Right ventricle myocardium inferior (tissue), 1 donor: ENCODE data around the gene C20orf144. TPM values are rescaled to one million over a fixed set of nuclear protein-coding genes. Genes with fewer than 3 reads are reported as not detected.
"Not testable (repeated sequence)": the region's sequence is repeated elsewhere in the genome, so short reads cannot be mapped to it uniquely, and the experiment has no call there.

Experiments used
- ATAC-seq: fragments of 200-7000 bp; cut with Tn5 transposase; one replicate; pipeline ENCODE4 v1.9.1; 2020; ENCODE audit warnings: mild to moderate bottlenecking, moderate library complexity
- DNase-seq: peaks from one replicate; pipeline ENCODE4 v3.0.0; 2021; ENCODE audit errors: missing footprints
- intact Hi-C: fragments of 100-400 bp; cut with DNase I; formaldehyde crosslinking; loops from one replicate; pipeline ENCODE4 v1.11.0; 2022
- long read RNA-seq: library from polyadenylated mRNA; unstranded; transcript quantifications from one replicate; pipeline ENCODE4 v2.0.0, GENCODE V29; 2021
- total RNA-seq: library from RNA; stranded (reverse); fragmentation: NEBNext Ultra II Directional; extraction: Animal tissue kit (Norgen Biotek cat#: 25700); gene quantifications from one replicate; pipeline ENCODE4 v1.2.1, GENCODE V29; 2021
- donor health status: DM: no; HTN: yes; CAD: no; lungs with severe emphysema.

C20orf144 gene
- total RNA-seq = not detected
- long read RNA-seq = 0 reads

GRCh38 chr20:33662172-33662571 lies at the start of gene C20orf144:
Gene C20orf144 (plus strand): TSS chr20:33662327. CDS start chr20:33662346, 19 bp downstream.
- no peak for ATAC-seq
- intact Hi-C loops = no loop called here
- DNase-seq = peak; percentile 31

- intact Hi-C loops = no loop called here
- no peak for DNase-seq
- ATAC-seq = no peak
Observed at GRCh38 chr20:33621717-33622400, 40.3 kb upstream of the C20orf144 start.

GRCh38 chr20:33622705-33623365 lies 39.3 kb upstream of the C20orf144 start:
- no peak for DNase-seq
- ATAC-seq = no peak
- intact Hi-C loops = no loop called here

GRCh38 chr20:33624399-33624798 lies 37.7 kb upstream of the C20orf144 start:
- ATAC-seq (no peak), DNase-seq (no peak)
- intact Hi-C loops = no loop called here

- DNase-seq (no peak), ATAC-seq (no peak)
- intact Hi-C loops = no loop called here
Observed at GRCh38 chr20:33626190-33626589, 35.9 kb upstream of the C20orf144 start.

- intact Hi-C loops = no loop called here
- ATAC-seq (no peak), DNase-seq (no peak)
Observed at GRCh38 chr20:33627577-33628216, 34.4 kb upstream of the C20orf144 start.

GRCh38 chr20:33629533-33629932 lies 32.6 kb upstream of the C20orf144 start:
- intact Hi-C loops = no loop called here
- no peak for DNase-seq
- ATAC-seq = no peak

- intact Hi-C loops = no loop called here
- no peak for ATAC-seq
Observed at GRCh38 chr20:33629979-33630378, 32.1 kb upstream of the C20orf144 start.

GRCh38 chr20:33630507-33630906 lies 31.6 kb upstream of the C20orf144 start:
- no peak for ATAC-seq
- intact Hi-C loops = no loop called here
- no peak for DNase-seq

More at GRCh38 chr20:33629979-33630378, 32.1 kb upstream of the C20orf144 start:
- no peak for DNase-seq

GRCh38 chr20:33631910-33632309 lies 30.2 kb upstream of the C20orf144 start:
- ATAC-seq, intact Hi-C loops, DNase-seq: not testable (repeated sequence)

- no peak for DNase-seq
- intact Hi-C loops = no loop called here
- no peak for ATAC-seq
Observed at GRCh38 chr20:33635341-33635740, 26.8 kb upstream of the C20orf144 start.

GRCh38 chr20:33636776-33637175 lies 25.4 kb upstream of the C20orf144 start:
- DNase-seq = no peak
- intact Hi-C loops = no loop called here
- ATAC-seq = no peak

GRCh38 chr20:33640287-33640686 lies 21.8 kb upstream of the C20orf144 start:
- no peak for DNase-seq
- intact Hi-C loops = no loop called here

GRCh38 chr20:33644313-33645071 lies 17.6 kb upstream of the C20orf144 start:
- no peak for ATAC-seq

More at GRCh38 chr20:33640287-33640686, 21.8 kb upstream of the C20orf144 start:
- no peak for ATAC-seq

GRCh38 chr20:33645072-33645358 lies 17.1 kb upstream of the C20orf144 start:
- no peak for DNase-seq
- intact Hi-C loops = no loop called here
- no peak for ATAC-seq

More at GRCh38 chr20:33644313-33645071, 17.6 kb upstream of the C20orf144 start:
- no peak for DNase-seq
- intact Hi-C loops = no loop called here

- intact Hi-C loops = no loop called here
- ATAC-seq (no peak), DNase-seq (no peak)
Observed at GRCh38 chr20:33645396-33645795, 16.7 kb upstream of the C20orf144 start.

GRCh38 chr20:33646191-33646590 lies 15.9 kb upstream of the C20orf144 start:
- ATAC-seq (no peak), DNase-seq (no peak)
- intact Hi-C loops = no loop called here

GRCh38 chr20:33646959-33647602 lies 15.0 kb upstream of the C20orf144 start:
- DNase-seq, ATAC-seq, intact Hi-C loops: not testable (repeated sequence)
